Pulmonary artery endothelial cell (primary cell): ENCODE data around the gene LZIC. TPM values are rescaled to one million over a fixed set of nuclear protein-coding genes. Genes with fewer than 3 reads are reported as not detected.
"Not testable (repeated sequence)": the region's sequence is repeated elsewhere in the genome, so short reads cannot be mapped to it uniquely, and the experiment has no call there.

Experiments used
- DNase-seq: peaks from one replicate; pipeline ENCODE4 v3.0.0-alpha.2; 2011; ENCODE audit warnings: low read depth, low spot score
- total RNA-seq: library from RNA; depleted of rRNA; stranded (reverse); fragments of >200 nt; gene quantifications from 2 replicates; pipeline ENCODE4 v1.2.3, GENCODE V29; 2014

The LZIC gene
- 23.7 and 31.6 TPM in 2 replicates for total RNA-seq

DNA sequence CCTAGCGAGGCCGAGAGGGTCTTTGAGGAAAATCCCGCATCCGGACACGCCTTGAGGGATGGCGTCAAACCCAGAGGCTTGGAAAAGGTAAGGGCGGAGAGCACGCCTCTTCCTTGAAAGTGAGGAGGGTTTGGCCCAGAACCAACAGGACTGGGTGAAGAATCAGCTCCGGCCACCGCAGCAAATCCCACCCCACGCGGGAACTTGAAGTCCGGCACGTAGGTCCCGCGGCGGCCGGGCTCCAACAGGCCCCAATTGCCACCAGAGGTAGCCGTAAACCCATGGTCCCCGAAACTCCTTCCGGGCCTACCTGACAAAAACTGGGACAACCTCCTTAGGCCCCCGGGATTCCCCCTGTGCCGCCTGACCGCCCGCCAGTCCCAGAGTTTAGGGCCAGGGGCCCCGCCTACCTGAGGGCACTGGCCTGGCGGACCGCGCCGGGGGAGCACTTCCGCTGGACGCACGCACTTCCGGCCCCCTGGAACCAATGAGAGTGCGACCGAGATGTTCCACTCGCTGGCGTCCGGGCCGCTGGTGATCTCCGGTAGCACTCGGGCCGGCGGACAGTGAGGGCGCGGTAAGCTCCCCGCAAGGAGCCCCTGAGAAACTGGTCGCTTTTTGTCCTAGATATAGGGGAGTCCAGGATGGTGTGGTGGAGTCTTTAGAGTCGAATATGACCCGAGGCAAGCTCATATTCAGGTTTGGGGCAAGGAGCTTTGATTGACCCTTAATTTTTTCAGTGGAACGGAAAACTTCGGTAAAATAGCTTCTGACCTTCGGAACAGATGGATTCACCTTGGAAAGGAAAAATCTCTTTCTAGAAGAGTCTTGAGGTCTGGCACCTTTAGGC is at the start of gene LZIC, which contains the start of gene NMNAT1:
LZIC (minus strand) TSS at position 453 of the 850 bp plus-strand sequence. CDS start 6,772 bp downstream, outside the sequence.
NMNAT1 (plus strand) TSS at position 537 of the 850 bp plus-strand sequence. CDS start 28,599 bp downstream, outside the sequence.
- peak; percentile 81 for DNase-seq

DNA sequence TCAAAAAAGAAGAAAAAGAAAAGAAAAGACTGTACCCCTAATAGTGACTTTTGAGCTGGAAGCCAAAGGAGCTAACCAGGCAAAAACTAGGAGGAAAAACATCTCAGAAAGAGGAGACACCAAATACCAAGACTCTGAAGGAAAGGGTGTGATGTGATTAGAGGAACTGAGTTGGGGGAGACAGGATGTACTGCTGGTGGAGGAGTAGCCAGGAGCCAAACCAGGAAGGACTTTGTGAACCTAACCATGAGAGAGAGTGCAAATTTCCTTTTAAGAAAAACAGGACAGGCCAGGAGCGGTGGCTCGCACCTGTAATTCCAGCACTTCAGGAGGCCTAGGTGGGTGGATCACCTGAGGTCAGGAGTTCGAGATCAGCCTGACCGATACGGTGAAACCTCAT is 49.7 kb upstream of the LZIC start:
- DNase-seq: no peak

DNA sequence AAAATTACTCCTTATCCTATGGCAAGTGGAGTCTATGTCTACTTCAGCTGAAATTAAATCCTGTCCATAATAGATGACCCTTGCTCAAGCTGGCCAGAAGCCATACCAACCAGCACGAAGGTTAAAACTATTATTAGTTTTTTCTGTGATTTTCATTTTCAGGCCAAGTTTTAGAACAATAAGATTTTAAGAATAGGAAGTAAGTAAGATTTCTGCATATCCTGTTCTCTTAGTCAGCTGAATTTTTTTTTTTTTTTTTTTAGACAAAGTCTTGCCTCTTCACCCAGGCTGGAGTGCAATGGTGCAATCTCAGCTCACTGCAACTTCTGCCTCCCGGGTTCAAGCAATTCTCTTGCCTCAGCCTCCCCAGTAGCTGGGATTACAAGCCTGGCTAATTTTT is 47.8 kb upstream of the LZIC start:
- DNase-seq: peak; percentile 54

DNA sequence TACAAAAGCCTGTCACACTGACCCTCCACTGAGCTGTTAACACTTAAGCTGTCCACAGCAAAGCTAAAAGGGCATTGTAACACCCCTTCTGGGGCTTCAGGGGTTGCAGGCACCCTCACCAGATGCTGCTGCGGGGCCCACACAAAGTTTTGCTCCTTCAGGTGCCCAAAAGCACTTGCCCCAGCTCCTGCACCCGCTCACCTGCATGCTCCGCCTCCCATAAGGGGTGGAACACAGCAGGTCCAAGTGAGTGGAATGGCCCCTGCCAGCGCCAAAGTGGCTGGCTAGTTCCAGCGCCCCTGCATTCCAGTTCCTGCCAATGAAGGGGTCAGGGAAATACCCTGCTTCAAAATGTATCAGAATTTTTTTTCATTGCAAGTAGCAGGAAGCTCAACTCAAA is 46.6 kb upstream of the LZIC start:
- DNase-seq: no peak

DNA sequence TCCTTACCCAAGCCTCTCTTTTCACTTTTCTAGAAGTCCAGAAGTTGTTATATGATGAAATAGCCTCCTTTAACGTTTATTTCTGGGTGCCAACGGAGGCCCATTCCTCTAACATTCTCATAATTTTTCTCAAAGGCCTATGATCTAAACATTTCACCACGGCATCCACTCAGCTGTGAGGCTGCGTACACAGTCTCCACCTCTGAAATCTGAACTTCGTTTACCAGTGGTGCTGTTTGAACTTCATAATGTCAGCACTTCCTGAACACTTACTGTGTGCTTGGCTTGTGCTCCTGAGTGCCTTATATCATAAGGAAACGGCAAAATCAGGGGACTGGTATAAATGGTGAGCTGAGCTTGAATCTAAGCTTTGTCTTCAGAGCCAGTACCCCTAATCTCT is 41.8 kb upstream of the LZIC start:
- no peak for DNase-seq

DNA sequence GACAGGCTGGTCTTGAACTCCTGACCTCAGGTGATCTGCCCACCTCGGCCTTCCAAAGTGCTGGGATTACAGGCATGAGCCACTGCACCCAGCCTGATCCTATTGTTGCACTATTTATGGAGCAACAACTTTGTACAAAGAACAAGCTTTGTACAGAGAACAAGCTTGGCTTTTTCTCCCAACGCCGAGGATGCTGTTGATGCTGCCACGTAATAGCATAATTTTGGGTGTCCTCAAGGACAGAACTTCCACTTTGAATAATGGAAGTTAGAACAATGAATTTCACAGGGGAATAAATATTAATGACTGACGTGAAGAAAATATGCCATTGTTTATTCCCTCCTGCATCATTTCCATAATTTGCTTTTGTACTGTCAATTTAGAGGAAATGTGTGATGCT is 41.1 kb upstream of the LZIC start:
- no peak for DNase-seq

DNA sequence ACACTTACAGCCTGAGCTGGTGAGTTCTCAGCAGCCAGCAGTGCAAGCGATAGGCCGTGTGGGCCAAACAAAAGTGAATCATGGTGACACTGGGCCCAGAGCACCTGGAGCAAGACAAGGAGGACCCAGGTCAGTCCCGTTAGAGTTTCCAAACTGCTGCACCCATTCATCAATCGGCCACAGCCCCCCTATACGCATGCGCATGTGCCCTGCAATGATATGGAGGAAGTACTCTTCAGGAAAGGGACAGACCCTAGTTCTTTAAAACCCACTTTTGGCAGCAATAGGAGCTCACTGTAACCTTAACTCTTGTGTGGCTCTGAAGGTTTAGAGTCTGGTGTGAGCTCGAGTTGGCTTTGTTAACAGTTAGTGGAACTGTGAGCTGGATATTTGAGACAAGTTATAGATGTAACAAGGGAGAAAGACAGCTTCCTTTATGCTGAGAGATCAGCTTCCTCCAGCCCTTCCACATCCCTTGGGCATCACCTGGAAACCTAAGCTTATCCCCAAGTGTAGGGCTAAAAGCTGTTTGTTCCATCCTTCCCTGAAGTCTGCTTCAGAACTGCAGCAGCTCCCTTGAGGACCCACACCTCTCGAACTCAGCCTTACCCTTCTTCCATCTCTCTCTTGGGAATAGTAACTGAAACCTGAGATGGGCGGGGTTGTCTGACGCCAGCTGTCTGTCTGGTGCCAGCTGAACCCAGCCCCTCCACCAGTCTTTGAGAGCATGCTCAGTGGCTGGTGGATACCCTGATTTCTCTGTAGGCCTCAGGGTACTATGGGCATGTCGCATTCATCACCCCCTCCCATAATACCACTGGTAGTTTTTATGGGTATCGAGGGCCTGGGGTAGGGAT is 17.7 kb upstream of the LZIC start:
- no peak for DNase-seq

DNA sequence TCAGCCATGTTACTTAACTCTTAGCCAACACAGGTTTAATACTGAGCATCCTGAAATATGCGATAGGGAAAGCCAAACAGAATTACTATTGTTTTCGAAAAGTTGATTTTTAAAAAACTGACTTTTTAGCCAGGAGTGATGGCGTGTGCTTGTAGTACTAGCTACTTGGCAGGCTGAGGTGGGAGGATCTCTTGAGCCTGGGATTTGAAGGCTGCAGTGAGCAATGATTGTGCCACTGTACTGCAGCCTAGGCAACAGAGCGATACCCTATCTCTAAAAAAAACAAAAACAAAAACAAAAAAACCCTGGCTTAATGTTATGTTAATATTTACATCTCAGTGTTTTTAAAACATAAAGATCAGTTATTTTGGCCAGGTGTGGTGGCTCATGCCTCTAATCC is 16.8 kb upstream of the LZIC start:
- no peak for DNase-seq

DNA sequence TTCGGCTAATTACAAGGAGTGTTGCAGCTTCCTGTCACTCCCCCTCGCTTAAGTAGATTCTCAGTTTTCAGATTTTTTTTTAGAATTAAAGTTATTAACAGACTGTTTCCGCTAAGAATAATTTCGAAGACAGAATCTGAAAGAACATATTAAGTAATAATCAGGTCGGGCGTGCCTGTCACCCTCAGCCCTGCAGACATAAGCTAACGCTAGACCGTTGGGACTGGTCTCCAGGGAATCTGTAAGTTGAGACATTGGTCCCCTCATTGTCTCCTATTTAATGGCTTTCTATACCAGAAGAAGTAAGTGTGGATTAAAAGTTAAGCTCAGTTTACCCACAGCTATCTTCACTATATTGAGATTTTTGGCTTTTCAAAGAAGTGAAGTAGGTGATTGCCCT is 14.5 kb upstream of the LZIC start:
- DNase-seq: no peak

DNA sequence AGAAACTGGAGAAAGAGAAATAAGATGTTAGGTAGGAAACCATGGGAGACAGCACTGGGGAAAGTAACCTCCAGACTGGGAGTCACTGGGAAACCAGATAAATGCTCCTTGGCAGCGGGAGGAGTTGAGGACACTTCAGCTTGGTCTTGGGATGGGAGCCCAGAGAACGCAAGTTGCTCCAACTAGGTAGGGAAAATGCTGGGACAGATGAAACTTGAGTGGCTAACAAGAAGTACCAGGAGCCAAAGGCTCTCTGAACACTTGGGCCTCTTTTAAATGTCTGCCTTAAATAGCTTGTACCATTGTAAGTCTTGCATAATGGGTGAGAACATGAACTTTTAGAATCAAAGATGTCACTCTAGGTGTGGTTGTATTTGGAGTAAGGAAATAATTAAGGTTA is 3.1 kb upstream of the LZIC start:
- no peak for DNase-seq

DNA sequence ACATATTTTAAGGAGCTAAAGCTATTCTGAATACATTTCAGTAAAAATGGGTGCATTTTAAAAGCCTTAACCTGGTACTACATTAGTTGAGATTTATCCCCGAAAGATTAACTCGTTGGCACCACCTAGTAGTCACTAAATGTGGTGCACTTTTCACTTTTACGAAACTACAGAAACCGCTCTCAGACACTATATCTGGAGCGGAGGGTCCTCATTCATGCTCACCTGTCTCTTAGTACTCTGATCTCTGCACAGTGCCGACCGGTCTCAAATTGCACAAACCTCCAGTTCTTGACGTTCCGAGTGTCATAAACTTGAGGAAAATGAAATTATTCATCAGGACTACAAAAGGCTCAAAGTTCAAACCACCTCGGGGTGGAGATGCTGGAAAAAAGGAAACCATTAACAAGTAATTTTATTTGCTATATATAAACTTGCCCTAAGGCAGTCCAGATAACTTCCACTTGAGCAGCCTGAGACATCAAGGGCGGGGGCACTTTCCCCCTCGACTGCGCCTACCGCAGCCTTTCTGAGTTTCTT is 722 bp downstream of the LZIC start:
- DNase-seq: peak; percentile 19

DNA sequence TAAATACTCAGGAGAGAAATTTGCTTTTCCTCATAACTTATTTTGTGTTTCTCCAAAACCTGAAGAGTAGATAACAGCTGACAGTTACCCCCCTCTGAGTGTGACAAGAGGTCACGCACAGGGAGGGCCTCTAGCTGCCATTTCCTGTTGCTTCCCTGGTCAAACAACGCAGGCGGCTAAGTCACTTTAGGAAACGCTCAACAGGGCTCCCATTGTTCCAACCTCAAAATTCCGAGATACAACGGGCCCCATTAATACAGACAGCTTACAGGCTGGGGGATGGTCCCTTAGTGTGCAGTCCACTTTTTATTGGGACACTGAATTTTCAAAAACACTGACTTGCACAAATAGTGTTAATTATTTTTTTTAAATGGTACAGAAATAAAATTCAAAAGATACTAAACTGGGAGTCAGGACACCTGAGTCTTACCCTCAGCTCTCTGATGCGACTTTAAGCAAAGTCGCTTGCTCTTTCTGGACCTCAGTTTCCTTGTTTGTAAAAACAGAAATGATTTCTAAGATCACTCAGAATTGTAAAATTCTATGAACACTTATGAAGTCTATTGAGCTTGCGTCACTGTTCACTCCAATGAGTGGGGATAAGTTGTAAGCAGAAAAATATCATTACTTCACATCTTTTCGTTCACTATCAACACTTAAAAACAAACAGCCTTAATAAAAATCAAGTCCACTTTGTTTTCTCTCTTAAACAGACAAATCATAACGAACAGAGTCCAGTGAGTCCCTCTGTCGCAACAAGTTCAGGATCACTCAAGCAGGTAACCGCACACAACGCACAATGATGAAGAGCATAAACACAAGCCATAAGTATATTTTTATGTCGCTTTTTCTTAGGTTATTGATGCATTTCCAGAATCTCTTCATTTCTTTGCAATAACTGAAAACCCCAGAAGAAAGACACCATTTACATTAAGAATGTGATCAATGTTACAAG is 13.5 kb downstream of the LZIC start:
- no peak for DNase-seq

DNA sequence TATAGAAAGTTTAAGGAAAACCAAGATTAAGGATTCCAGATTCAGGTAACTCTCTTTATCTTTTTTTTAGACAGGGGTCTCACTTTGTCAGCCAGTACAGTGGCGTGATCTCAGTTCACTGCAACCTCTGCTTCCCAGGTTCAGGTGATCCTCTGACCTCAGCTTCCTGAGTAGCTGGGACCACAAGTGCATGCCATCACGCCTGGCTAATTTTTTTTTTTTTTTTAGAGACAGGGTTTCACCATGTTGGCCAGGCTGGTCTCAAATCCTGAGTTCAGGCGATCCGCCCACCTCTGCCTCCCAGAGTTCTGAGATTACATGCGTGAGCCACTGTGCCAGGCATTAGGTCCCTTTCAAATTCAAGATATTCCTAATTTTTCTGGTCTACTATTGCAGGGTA is 15.9 kb downstream of the LZIC start:
- DNase-seq: no peak

DNA sequence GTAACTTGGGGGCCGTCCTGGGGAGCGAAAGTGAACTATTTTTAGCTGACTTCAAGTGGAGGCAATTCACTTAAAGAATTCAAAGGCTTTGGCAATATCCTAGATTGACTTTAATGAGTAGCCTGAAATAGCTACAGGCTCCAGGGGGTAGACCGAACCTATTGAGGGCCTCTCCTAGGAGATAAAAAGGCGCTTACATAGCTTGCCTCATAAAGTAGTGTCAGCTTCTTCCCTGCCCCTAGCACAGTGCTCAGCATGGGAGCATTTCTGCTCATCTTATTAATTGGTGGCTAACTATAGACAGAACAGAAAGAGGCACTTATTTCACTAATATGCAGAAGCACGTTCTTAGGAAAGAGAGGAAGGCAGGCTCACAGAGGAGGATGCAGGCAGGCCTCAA is 20.8 kb downstream of the LZIC start:
- no peak for DNase-seq

DNA sequence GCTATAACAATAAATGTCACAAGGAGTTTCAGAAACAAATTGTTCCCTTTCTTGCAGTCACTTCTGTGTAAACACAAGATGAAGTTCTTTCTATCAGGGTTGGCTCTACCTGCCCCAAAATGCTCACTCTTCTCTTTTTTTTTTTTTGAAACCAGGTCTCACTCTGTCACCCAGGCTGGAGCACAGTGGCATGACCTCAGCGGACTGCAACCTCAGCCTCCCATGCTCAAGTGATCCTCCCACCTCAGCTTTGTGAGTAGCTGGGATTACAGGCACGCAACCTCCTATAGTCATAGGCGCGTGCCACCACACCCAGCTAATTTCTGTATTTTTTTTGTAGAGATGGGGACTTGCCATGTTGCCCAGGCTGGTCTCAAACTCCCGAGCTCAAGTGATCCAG is 22.6 kb downstream of the LZIC start:
- no peak for DNase-seq

DNA sequence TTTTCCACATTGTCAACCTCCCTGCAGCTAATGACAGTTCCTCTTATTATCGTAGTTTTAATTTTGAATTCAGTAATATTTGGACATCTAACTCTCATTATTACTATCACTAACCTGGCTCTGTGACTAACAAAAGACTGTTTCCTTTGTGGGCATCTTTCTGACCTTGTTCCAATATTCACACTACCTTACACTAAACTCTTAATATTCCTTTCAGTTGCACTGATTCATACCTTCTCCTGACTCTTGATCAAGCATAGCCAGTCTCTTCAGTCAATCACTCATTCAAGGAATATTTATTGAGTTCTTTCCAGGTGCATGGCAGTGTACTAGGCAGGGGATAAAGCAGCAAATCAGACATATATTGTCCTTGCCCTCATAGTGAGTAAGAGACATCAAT is 25.3 kb downstream of the LZIC start:
- no peak for DNase-seq

DNA sequence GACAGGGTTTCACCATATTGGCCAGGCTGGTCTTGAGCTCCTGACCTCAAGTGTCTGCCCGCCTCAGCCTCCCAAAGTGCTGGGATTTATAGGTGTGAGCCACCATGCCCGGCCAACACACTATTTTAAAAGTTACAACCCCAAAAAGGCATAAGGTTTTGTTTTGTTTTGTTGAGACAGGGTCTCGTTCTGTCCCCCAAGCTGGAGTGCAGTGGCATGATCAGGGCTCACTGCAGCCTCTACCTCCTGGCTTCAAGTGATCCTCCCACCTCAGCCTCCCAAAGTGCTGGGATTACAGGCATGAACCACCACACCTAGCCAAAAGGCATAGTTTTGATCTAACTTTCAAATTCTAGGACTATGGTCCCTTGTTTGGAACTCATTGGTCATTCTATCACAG is 25.7 kb downstream of the LZIC start:
- not testable (repeated sequence) for DNase-seq

DNA sequence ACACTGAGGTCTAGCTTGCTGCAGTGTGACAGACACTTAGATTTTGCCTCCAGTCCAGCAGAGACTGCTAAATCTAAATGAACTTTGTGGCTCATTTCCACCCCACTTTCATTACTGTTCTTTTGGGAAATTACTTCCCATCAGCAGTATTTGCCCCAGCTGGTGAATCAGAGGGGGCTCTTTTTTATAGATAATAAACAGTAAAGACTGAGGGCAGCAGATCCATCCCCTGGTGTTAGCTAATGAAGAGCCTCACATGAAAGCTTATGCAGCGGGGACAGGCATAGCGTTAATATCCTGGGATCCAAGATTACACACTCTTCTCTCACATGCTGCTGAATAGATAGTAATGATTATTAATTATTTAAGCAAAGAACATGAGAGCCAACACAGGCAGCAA is 26.7 kb downstream of the LZIC start:
- DNase-seq: no peak

DNA sequence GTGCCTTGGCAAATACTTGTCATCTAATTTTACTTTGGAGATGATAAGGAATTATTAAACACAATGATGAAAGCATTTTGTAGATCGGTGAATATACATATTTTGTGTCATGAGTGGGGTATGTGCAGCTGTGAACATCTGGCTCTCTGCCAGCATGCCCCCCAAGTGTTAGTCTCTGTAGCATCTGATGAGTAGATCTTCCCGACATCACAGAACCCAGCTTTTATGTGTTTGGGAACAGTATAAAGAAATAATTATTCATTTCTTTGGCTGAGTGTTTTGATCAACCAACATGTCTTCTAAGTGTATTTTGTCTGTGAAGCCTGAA is 28.6 kb downstream of the LZIC start:
- DNase-seq: no peak

DNA sequence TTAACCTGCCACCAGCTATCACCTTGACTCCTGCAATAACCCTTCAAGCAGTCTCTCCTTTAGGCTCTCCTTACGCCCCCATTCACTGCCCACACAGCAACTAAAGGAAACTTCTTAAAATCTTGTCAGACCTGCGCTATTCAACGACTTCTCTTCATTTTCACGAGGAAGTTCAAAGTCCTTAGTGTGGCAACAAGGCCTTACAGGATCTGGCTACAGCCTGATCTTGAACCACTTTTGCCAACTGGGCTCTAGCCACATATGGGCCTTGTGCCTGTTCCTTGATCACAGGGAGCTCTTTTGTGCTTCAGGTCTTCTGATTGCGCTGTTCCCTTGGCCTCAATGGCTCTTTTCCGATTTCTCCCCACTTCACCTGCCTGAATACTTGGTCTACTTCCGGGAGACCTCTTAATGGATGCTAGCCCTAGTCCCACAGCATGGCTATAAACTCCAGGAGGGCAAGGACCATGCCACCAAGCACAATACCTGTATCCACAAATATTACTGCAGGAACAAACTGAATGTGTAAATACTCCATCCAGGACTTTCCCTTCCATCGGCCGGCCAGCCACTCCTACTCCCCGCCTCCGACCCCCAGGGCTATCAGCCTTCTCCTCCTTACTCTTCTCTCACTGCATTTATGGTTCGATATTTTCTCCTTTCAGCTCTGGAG is 30.8 kb downstream of the LZIC start:
- no peak for DNase-seq
